Measurements from ENCODE around the gene PRKCA. TPM values are rescaled to one million over a fixed set of nuclear protein-coding genes. Genes with fewer than 3 reads are reported as not detected.

The PRKCA gene
- total RNA-seq, 4 donors from 2014 or later: 9.6 to 15.5 (median 11.1) TPM

DNA sequence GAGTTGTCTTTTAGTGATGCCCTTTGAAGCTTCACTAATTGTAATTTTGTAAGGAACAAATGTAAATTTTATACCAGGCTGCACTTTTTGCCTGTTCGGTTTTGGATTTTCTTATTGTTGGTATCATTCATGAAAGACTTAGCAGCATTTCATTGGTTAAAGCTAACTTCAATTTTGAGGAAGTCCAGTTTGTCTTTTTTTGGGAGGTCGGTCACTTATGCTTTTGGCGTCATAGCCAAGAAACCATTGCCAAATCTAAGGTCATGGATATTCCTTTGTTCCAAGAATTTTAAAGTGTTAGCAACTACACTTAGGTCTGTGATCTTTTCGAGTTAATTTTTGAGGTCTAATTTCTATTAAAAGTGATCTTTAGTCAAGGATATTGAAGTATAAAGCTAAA, 77.1 kb downstream of the PRKCA start:
- no peak for DNase-seq (ENCODE audit: low spot score in 2 of 2)
- WGBS, 2 donors: 60 to 75% methylated on average over 4 of the region's 4 CpGs
- no peak for TF ChIP-seq POLR2A (IDR thresholded peaks at IDR 0.05)
- TF ChIP-seq, protein P1, sequence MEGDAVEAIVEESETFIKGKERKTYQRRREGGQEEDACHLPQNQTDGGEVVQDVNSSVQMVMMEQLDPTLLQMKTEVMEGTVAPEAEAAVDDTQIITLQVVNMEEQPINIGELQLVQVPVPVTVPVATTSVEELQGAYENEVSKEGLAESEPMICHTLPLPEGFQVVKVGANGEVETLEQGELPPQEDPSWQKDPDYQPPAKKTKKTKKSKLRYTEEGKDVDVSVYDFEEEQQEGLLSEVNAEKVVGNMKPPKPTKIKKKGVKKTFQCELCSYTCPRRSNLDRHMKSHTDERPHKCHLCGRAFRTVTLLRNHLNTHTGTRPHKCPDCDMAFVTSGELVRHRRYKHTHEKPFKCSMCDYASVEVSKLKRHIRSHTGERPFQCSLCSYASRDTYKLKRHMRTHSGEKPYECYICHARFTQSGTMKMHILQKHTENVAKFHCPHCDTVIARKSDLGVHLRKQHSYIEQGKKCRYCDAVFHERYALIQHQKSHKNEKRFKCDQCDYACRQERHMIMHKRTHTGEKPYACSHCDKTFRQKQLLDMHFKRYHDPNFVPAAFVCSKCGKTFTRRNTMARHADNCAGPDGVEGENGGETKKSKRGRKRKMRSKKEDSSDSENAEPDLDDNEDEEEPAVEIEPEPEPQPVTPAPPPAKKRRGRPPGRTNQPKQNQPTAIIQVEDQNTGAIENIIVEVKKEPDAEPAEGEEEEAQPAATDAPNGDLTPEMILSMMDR (IDR thresholded peaks at IDR 0.05): no peak
- intact Hi-C loops (cut with DNase I; ENCODE audit: low total_unique reads): no loop called here
- no peak overlapping the region for H3K4me3 ChIP-seq (ENCODE audit: low read depth, poor library complexity, severe bottlenecking)

- intact Hi-C loops (cut with DNase I; ENCODE audit: low total_unique reads): no loop called here
- 76 to 86% methylated on average over 2 of the region's 2 CpGs for WGBS, 2 donors
- no peak for DNase-seq (ENCODE audit: low spot score in 2 of 2)
- no peak overlapping the region for H3K4me3 ChIP-seq (ENCODE audit: low read depth, poor library complexity, severe bottlenecking)
- TF ChIP-seq POLR2A (IDR thresholded peaks at IDR 0.05): no peak
- TF ChIP-seq, protein P1 (IDR thresholded peaks at IDR 0.05): no peak
Measured at GRCh38 chr17:66379996-66380395, 77.6 kb downstream of the PRKCA start.

GRCh38 chr17:66381701-66382362, 79.4 kb downstream of the PRKCA start:
- intact Hi-C loops (cut with DNase I; ENCODE audit: low total_unique reads): no loop called here
- 88 to 89% methylated on average over 4 of the region's 4 CpGs for WGBS, 2 donors
- TF ChIP-seq, protein P1 (IDR thresholded peaks at IDR 0.05): no peak
- no peak for TF ChIP-seq POLR2A (IDR thresholded peaks at IDR 0.05)
- no peak for DNase-seq (ENCODE audit: low spot score in 2 of 2)
- H3K4me3 ChIP-seq (ENCODE audit: low read depth, poor library complexity, severe bottlenecking): no peak overlapping the region

- TF ChIP-seq, protein P1 (IDR thresholded peaks at IDR 0.05): no peak
- no peak for TF ChIP-seq POLR2A (IDR thresholded peaks at IDR 0.05)
- no peak overlapping the region for H3K4me3 ChIP-seq (ENCODE audit: low read depth, poor library complexity, severe bottlenecking)
- DNase-seq (ENCODE audit: low spot score in 2 of 2): no peak
- intact Hi-C loops (cut with DNase I; ENCODE audit: low total_unique reads): no loop called here
- 62 to 72% methylated on average over 4 of the region's 4 CpGs for WGBS, 2 donors
Measured at GRCh38 chr17:66383333-66383732, 80.9 kb downstream of the PRKCA start.

GRCh38 chr17:66386498-66387351, 84.3 kb downstream of the PRKCA start:
- intact Hi-C loops (cut with DNase I; ENCODE audit: low total_unique reads): no loop called here
- 32 to 33% methylated on average over 2 of the region's 2 CpGs for WGBS, 2 donors
- DNase-seq (ENCODE audit: low spot score in 2 of 2): no peak
- H3K4me3 ChIP-seq (ENCODE audit: low read depth, poor library complexity, severe bottlenecking): no peak overlapping the region
- TF ChIP-seq, protein P1 (IDR thresholded peaks at IDR 0.05): no peak
- no peak for TF ChIP-seq POLR2A (IDR thresholded peaks at IDR 0.05)
